Measurements from ENCODE around the gene SIRT6.
"Not testable (repeated sequence)": the region's sequence is repeated elsewhere in the genome, so short reads cannot be mapped to it uniquely, and the experiment has no call there.

SIRT6 gene

DNA sequence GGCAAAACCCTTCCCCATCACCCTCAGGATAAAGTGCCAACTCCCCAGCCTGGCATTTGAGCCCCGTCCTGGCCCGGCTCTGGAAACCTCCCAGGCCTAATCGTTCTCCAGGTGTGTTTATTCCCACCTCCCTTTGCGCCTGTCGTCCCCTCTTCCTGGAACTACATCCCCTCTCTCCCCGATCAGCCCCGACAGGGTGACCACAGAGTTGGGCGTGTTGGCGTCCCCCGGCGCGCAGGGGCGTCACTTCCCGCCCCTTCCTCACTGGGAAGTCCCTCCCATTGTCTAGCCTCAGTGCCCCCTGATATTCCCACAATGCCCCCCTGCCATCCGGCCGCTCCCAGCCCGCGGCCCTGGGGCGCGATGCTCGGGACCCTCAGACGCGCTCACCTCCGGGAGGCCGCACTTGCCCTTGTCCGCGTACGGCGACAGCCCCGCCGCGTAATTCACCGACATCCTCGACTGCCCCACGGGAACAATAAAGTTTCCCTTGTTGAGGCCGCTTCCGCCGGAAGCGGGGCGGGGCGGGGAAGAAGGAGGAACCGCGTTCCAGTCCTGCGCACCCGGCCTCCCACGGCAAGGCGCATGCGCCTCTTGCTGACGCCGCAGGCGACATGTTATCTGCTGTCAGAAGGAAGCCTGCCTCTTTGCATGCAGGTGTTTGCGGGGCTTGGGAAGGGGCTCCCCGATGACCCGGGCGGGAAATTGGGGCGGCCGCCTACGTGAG lies at the start of gene SIRT6, which contains the start of gene ANKRD24:
TSS of gene SIRT6 (minus strand) at position 480 of the 727 bp plus-strand sequence. CDS start at position 456, 24 bp downstream.
TSS of gene ANKRD24 (plus strand) at position 606 of the 727 bp plus-strand sequence. CDS start 3,737 bp downstream, outside the sequence.
- DNase-seq, result peak; percentile 92

DNA sequence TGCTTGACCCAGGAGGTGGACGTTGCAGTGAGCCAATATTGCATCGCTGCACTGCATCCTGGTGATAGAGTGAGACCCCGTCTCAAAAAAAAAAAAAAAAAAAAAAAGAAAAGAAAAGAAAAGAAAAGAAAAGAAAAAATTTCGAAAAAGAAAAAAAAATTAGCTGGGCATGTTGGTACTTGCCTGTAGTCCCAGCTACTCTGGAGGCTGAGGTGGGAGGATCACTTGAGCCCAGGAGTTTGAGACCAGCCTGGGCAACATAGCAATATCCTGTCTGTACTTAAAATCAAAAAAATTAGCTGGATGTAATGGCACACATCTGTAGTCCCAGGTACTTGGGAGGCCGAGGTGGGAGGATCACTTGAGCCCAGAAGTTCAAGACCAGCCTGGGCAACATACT lies 49.8 kb upstream of the SIRT6 start:
- not testable (repeated sequence) for DNase-seq

DNA sequence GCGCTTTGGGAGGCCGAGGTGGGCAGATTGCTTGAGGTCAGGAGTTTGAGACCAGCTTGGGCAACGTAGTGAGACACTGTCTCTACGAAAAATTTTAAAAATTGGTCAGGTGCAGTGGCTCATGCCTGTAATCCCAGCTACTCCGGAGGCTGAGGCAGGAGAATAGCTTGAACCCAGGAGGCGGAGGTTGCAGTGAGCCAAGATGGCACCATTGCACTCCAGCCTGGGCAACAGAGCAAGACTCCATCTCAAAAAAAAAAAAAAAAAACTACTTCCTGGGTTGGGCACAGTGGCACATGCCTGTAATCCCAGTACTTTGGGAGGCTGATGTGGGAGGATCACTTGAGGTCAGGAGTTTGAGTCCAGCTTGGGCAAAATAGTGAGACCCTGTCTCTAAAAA lies 49.2 kb upstream of the SIRT6 start:
- not testable (repeated sequence) for DNase-seq

DNA sequence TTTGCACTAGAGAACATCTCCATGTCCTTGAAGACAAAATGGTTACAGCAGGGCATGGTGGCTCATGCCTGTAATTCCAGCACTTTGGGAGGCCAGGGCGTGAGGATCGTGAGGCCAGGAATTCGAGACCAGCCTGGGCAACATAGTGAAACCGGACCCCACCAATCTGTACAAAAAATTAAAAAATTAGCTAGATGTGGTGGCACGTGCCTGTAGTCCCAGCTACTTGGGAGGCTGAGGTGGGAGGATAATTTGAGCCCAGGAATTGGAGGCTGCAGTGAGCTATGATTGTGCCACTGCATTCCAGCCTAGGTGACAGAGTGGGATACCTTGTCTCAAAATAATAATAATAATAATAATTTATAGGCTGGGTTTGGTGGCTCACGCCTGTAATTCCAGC lies 47.9 kb upstream of the SIRT6 start:
- DNase-seq, result not testable (repeated sequence)

DNA sequence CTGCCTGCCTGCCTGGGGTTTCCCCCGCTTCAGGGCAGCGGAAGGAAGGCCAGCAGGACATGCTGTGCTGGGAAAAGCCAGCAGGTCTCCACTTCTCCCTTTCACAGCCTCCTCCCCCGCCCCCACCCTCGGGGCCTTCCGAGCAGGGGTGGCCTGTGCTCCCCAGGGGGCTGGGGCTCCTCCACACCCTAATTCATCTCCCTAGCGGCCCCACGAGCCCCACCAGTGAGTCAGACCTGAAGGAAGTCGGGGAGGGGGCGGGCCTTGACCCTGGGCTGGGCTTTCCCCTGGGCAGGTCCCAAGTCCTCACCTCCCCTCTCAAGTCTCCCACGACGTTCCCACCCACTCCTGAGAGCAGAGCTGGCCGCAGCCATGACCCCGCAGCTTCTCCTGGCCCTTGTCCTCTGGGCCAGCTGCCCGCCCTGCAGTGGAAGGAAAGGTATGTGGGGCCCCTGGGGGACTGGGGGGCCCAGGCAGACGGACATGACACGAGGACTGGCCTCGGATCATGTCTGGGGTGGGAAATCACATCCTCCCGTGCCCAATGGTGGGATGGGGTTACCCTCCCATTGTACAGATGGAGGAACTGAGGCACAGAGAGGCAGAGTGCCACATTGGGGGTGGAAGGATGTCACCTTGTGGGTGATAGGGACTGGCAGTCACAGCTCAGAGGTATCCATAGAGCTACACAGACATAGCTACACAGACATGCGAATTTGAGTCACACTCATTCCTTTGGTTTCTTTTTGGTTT lies 47.0 kb upstream of the SIRT6 start, which contains the start of gene EBI3:
TSS of gene EBI3 (plus strand) at position 345 of the 753 bp plus-strand sequence. CDS start at position 373, 28 bp downstream.
- DNase-seq, result peak; percentile 26

DNA sequence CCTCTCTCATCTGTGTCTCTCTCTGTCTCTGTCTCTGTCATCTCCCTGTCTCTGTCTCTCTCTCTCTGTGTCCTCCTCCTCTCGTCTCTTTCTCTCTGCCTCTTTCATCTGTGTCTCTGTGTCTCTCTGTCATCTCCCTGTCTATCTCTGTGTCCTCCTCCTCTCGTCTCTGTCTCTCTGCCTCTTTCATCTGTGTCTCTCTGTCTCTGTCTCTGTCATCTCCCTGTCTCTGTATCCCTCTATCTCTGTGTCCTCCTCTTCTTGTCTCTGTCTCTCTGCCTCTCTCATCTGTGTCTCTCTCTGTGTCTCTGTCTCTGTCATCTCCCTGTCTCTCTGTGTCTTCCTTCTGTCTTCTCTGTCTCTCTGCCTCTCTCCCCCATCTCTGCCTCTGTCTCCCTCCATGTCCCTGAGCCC lies 46.4 kb upstream of the SIRT6 start:
- no peak for DNase-seq

DNA sequence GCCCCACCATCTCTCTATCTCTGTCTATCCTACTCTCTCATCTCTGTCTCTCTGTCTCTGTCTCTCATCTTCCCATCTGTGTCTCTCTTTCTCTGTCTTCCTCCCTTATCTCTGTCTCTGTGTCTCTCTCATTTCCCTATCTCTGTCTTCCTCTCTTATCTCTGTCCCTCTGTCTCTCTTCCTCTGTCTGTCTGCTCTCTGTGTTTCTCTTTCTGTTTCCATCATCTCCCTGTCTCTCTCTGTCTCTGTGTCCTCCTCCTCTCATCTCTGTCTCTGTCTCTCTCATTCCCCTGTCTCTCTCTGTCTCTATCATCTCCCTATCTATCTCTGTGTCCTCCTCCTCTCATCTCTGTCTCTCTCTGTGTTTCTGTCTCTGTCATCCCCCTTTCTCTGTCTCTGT lies 45.4 kb upstream of the SIRT6 start:
- DNase-seq, result no peak

DNA sequence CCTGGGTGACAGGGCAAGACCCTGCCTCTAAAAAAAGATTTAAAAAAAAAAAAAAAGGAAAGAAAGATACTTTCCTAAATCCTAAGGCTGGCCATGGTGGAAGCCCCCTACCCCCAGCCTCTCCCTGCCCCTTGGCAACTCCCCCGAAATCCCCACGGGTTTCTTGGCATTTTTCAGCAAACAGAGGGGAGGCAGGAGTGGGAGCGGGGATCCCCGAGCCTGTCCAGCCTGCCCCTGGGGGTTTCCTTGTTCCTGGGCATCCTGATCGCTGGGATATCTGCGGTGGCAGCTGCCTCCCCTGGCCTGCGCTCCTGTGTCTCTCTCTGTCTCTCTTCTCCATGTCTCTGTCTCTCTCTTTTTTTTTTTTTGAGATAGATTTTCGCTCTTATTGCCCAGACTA lies 43.5 kb upstream of the SIRT6 start:
- DNase-seq, result no peak

DNA sequence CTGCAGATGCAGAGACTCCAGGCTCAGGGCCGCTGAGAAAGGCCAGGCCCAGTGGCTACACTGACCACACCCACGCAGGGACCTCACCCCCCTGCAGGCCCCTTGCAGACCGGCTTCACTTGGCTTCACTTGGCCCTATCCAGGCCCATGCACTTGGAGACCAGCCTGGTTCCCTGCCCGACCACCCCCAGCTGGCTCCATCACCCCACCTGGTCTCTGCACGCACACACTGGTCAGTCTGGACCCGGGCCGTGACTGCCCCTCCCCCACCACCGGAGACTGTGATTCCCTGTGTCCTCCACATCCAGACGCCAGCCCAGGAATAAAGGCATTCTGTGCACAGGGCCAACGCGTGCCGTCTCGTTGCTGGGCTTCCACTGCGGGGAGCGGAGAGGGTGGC lies 42.1 kb upstream of the SIRT6 start:
- no peak for DNase-seq

DNA sequence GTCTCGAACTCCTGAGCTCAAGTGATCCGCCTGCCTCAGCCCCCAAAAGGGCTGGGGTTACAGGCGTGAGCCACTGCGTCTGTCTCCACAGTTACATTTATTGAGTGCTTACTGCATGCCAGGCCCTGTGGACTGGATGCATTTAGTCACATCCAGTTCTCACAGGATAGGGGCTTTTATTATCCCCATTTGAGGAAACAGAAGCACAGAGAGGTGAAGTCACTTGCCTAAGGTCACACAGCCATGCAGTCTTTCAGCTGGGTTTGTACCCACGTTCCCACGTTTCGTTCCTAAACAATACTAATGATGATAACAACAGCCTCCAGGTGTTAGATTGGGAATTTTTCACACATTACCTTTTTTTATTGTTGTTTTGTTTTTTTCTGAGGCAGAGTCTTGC lies 37.8 kb upstream of the SIRT6 start:
- DNase-seq, result no peak

DNA sequence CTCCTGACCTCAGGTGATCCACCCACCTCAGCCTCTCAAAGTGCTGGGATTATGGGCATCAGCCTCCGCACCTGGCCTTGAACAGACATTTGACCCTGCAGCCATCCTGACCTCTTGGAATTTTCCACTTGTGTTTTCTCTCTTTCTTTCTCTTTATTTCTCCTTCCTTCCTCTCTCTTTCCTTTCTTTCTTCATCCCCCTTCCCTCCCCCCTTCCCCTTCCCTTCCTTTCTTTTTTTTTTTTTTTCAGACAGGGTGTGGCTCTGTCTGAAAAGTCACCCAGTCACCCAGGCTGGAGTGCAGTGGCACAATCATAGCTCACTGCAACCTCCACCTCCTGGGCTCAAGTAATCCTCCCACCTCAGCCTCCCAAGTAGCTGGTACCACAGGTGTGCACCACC lies 36.2 kb upstream of the SIRT6 start:
- DNase-seq, result not testable (repeated sequence)

DNA sequence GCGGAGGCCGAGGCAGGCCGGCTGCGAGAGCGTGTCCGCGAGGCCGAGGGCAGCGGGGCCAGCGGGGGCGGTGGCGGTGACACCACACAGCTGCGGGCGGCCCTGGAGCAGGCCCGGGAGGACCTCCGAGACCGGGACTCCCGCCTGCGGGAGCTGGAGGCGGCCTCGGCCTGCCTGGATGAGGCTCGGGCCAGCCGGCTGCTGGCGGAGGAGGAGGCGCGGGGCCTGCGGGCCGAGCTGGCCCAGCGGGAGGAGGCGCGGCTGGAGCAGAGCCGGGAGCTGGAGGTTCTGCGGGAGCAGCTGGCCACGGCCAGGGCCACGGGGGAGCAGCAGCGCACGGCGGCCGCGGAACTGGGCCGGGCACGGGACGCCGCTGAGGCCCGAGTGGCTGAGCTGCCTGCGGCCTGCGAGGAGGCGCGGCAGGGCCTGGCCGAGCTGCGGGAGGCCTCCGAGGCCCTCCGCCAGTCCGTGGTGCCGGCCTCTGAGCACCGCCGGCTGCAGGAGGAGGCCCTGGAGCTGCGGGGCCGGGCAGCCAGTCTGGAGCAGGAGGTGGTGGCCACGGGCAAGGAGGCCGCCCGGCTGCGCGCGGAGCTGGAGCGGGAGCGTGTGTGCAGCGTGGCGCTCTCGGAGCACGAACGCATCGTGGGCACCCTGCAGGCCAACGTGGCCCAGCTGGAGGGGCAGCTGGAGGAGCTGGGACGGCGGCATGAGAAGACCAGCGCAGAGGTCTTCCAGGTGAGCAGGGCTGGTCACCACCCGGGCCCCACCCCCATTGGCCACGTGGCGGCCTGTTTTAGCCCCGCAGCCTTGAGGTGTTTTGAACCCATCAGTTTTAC lies 35.3 kb upstream of the SIRT6 start:
- no peak for DNase-seq

DNA sequence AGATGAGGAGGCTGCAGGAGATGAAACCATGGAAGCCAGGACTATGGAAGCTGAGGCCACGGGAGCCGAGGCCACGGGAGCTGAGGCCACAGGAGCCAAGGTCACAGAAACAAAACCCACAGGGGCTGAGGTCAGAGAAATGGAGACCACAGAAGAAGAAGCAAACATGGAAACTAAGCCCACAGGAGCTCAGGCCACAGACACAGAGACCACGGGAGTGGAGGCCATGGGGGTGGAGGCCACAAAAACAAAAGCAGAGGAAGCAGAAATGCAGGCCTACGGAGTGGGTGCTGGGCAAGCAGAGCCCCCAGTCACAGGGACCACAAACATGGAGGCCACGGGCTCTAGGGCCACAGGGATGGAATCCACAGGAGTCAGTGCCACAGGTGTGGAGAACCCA lies 34.5 kb upstream of the SIRT6 start:
- DNase-seq, result no peak

DNA sequence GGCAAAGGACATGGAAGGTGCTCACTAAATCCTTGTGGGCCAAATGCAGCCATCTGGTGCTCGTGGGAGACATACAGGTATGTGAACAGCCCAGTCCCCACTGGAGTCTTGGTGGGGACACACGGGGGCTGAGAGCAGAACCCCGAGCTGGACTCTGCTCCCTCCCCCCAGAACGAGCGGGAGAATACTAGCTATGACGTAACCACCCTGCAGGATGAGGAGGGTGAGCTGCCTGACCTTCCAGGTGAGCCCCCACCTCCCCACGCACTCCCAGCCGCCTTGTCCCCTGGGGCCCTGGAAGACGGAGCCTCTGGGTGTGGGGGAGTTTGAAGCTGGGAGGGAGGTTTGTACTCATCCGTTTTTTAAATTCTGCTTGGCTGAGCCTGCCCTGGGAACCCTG lies 33.4 kb upstream of the SIRT6 start:
- no peak for DNase-seq

DNA sequence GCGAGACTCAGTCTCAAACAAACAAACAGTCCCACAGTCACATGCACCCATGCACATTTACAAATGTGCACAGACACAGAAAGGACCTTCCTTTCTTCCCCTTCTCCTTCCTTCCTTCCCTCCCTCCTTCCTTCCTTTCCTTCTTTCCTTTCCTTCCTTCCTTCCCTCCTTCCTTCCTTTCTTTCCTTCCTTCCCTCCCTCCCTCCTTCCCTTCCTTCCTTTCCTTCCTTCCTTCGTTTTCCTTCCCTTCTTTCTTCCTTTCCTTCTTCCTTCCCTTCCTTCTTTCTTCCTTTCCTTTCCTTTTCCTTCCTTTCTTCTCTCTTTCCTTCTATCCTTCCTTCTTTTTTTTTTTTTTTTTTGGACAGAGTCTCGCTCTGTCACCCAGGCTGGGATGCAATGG lies 30.8 kb upstream of the SIRT6 start:
- DNase-seq, result no peak

DNA sequence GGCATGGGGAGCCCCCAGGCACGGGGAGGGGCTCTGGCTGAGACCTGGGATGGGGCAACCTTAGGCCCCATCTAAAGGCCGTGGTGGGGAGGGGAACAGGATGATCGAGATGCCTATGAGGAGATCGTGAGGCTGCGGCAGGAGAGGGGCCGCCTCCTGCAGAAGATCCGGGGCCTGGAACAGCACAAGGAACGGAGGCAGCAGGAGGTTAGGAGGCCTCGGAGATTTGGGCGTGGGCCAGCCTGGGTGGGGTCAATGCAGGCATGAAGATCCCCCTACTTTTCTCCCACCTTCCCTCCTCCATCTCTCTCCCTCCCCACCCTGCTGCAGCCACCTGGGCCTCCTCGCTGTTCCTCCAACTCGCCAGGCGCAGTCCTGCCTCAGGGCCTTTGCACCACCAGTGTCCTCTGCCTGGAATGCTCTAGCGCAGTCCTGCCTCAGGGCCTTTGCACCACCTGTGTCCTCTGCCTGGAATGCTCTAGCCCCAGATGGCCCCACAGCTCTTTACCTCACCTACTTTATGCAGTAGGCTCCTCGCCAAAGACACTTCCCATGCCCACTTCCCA lies 27.9 kb upstream of the SIRT6 start:
- DNase-seq, result no peak

DNA sequence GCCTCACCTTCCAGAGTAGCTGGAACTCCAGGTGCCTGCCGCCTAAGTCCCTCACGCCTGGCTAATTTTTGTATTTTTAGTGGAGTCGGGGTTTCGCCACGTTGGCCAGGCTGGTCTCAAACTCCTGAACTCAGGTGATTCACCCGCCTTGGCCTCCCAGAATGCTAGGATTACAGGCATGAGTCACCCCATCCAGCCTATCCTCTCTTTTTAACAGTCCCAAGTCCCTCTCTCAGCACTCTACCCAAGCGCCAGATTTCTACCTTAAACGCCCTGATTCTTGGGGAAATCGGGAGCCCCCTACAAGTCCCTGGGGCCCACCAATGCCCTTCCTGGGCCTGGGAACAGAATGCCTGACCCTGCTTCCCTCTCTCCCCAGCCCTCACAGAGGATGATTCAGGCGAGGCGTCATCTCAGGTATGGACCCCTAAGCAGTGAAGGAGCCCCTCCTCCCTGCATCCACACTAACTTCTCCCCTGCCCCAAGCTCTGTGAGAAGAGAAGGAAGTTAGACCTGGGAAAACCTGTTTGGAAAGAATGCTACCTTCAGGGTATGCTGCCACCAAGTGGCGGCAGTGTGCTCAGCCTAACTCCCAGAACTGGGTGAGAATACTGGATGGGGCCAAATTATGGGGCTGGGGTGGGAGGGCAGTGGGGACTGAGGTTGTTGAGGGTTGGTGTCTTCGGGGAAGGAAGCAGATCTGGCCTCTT lies 26.2 kb upstream of the SIRT6 start:
- DNase-seq, result peak; percentile 50

DNA sequence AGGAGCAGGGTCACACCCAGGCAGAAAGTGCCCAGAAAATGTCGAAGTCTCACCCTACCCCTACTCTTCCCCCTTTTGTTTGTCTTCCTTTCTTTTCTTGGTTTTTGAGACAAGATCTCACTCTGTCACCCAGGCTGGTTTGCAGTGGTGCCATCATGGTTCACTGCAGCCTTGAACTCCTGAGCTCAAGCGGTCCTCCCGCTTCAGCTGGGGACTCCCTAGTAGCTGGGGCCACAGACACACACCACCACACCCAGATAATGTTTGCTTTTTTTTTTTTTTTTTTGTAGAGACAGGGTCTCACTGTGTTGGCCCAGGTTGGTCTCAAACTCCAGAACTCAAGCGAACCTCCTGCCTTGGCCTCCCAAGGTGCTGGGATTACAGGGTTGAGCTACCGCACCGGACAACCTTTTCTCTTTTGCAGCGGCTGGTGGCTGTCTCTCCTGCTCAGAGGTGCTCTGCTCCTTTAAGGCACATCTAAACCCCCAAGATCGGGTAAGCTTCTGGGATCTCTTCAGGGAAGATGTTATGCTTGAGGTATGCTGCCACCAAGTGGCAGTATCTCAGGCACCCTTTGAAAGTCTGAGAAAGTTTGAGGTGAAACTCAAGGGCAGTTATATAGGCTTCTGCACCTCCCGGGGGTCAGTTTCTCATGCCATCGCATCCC lies 24.6 kb upstream of the SIRT6 start:
- DNase-seq, result peak; percentile 67

DNA sequence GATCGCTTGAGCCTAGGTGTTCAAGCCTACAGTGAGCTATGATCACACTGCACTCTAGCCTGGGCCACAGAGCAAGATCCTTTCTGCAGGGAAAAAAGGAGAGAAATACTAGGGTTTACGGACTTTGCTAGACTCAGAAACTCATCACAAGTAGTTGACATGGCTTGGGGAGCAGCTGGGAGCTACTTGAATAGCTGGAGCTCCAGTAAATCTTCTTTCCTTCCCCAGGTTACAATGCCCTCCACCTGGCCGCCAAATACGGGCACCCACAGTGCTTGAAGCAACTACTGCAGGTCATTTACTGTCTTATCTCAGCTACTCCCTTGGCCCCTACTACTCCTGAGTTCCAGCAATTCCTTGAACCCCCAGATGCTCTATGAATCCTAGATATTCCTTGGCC lies 19.4 kb upstream of the SIRT6 start:
- no peak for DNase-seq

DNA sequence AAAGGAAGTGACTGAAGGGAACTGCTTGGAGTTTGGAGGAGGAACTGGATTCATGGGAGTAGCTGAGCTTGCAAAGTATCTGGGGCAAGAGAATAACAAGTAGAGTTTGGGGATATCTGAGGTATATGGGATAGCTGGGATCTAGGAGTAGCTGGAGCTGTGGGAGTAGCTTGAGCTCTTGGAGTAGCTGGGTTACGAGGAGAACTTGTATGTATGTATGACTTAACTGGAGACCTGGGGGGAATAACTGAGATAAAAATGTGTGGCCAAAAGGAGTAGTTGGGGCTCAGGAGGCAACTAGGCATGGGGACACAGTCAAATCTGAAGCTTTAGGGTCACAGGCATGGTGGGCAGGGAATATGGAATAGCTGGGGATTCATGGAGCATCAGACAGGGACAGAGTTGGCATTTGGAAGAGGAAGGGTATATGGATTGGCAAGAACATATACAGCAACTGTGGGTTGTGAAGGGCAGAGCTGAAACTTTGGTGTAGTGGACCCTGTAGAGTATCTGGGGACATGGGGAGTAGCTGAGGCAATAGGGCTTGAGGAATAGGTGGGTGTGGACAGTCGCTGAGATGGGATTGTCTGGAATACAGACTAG lies 18.7 kb upstream of the SIRT6 start:
- no peak for DNase-seq

DNA sequence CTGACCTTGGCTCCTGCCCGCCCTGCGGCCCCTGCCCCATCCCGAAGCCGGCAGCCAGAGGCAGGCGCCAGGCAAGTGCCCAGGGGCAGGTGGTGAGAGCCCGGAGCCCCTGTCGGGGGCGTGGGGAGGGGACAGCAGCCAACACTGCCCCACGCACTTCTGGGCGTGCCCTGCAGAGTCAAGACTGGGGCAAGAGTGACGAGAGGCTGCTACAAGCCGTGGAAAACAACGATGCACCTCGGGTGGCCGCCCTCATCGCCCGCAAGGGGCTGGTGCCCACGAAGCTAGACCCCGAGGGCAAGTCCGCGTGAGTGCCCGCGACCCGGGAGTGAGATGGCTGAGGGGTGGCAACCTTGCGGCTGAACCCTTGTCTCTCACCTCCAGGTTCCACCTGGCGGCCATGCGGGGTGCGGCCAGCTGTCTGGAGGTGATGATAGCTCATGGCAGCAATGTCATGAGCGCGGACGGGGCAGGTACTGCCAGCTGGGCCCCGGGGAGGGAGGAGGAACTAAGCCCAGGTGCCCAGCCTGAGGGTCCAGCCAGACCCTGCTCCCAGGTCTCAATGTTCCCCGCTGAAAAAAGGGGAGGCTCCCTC lies 17.4 kb upstream of the SIRT6 start:
- no peak for DNase-seq
